ENCODE data around the gene TRMT2B.
"Not testable (repeated sequence)": the region's sequence is repeated elsewhere in the genome, so short reads cannot be mapped to it uniquely, and the experiment has no call there.

TRMT2B gene, protein sequence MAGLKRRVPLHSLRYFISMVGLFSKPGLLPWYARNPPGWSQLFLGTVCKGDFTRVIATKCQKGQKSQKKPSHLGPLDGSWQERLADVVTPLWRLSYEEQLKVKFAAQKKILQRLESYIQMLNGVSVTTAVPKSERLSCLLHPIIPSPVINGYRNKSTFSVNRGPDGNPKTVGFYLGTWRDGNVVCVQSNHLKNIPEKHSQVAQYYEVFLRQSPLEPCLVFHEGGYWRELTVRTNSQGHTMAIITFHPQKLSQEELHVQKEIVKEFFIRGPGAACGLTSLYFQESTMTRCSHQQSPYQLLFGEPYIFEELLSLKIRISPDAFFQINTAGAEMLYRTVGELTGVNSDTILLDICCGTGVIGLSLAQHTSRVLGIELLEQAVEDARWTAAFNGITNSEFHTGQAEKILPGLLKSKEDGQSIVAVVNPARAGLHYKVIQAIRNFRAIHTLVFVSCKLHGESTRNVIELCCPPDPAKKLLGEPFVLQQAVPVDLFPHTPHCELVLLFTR

DNA sequence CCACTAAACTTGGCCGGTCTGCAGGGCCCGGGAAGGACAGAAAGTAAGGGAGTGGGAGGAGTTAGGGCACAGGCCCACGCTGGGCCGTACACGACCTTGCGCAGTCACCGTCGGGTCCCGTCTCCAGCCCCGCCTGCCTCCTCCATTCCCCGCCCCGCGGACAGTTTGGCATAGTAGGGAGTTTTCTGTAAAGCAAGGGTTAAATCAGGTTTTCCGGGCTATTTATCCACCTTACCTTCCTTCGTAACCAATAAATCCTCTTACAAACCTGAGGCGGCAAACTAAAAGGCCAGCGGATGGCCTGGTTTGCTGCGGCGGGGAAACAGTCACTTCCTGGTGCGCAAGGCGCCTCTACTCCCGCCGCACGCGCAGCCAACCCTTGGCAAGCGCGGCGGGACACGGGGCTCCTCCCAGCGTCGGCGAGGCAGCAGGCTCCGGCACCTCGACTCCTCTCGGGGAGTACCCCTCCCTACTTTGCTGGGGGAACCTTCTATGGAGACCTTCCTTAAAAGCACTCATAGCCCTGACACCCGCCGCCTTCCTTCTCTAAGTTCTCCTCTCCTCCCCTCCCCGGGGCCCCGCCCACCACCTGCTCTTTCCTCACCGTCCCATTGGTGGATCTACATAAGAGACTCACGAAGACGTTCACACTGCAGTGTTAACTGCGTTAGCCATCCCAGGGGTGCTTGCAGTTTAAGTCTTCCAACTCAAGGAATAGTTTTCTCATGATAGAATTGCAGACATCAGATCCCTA, at the start of gene TRMT2B:
TSS of gene TRMT2B (minus strand) at position 563 of the 754 bp plus-strand sequence. CDS start 9,822 bp downstream, outside the sequence.
- DNase-seq, result peak; percentile 68

DNA sequence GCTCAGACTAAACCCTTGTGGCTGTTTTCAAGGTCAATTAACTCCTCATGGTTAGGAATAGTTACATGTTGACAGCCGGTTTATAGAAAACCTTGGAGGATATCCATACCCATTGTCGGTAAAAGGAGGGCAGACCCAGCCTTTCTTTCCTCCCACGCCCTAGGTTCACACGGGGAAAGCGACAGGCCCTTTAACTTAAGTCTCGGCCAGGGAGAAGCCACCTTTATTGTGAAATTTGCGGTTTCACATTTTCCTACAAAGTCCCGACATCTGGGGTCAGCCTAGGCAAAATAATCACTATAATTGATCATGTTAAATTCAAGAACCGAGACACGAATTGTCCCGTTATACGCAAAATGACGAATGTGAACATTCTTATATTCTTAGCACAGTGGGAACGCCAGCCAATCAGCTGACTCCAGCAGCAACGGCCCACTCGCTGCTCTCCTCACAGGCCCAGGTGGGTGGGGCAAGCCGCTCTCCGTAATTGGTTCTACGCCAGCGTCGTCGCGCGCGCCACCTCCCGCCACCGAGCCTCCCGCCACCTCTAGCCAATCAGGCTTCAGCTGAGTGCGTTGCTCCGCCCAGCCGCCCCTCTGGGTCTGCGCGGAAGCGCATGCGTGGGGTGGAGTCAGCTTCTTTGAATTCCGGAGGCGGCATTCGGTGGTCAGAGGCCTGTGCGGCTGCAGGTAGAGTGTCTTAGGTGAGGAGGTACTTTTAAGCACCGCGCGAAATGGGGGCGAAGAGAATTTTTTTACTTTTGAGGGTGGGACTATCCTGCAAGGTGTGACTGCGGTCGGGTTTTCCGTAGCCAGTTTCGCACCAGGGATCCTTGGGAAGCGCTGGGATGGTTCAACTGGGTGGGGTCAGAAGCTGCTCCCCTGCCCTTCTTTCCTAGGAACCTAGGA, 45.9 kb upstream of the TRMT2B start, which contains the start of gene CENPI:
TSS of gene CENPI (plus strand) at position 659 of the 908 bp plus-strand sequence. CDS start 2,867 bp downstream, outside the sequence.
- peak; percentile 94 for DNase-seq

DNA sequence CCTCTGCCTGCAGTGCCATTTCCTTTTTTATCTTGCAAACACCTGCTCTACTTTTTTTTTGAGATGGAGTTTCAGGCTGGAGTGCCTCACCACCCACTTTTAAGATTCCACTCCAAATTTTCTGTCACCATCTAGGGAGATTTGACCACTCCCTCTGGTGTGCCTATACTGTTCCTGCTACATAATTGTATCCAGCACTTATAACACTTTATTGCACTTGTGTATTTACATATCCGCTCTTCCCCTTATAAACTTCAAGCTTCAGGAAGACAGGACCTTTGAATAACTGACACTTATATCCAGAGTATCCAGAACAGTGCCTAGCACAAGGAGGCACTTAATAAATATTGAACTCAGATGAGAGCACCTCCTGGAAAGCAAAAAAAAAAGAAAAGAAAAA, 39.9 kb upstream of the TRMT2B start:
- no peak for DNase-seq

DNA sequence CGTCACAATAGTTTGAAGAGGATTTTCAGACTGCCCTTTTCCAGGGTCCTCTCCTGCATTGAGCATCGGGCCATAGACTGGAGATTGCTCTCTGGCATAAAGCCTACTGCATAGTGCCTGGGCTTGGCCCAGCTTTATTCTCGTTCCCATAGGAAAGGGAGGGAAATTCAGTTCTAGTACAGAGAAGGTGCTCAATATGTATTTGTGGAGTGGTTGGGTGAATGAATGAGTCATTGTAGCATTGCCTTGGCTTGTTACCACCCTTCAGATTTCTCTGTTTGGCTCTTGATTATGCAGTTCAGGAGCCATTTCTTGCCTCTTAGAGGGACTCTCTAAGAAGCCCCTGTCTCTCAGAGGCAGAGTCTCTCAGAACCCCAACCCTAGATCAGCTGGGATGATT, 29.3 kb upstream of the TRMT2B start:
- no peak for DNase-seq

DNA sequence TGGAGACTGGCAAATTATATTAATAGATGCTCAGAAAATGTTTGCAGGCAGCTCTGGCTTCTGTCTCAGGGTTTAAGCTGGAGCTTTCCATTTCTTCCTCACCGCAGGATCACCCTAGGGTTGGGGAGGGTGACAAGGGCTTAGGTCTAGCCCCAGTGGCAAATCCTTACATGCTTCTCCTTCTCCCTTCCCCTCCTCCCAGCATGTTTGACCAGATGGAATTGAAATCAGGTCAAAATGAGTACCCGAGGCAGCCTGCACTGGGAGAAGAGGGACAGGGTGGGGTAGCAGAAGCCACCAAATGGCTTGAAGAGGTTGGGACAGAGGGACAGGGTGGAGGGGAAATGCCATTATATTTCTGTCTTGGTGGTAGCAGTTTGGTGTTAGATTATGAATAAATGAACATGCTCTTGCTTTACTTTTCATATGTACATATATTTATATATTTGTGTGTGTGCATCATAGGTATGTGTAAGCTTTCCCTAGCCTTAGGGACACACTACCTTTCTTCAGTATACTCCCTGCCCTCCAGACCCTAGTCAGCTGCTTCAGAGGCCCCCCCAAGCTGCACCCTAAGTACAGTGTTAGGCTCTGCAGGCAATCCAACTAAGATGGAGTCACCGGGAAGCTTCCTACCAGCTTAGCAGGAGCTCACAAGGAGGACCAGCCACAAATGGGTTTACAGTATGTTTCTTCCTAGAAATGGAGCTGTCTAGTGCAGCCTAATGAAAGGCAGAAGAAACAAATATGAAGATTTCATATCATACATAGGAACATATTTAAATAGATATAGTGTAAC, 28.6 kb upstream of the TRMT2B start:
- DNase-seq, result no peak

DNA sequence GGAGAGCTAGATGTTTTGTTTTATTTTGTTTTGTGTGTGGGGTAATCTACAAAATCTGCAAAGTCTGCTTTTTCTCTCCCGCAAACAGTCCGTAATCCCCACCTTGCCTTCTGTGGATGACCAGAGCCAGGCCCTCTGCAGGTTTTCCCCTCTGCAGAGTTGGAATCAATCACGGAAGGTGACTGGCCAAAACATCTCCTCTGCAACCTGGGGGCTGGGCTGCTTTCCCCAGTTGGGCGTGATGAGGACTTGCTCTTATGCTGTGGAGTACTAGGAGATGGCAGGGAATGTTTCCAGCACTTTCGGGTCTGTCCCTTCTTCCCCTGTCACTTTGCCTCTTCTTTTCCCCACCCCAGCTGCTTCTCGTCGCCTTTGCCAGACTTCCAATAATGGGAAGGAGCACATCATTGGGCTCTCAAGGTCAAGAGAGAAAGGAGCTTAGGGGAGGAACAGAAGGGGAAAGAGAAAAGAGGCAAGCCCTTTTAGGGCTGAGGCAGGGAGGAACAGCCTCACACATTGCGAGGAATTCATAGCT, 27.9 kb upstream of the TRMT2B start:
- DNase-seq, result no peak

DNA sequence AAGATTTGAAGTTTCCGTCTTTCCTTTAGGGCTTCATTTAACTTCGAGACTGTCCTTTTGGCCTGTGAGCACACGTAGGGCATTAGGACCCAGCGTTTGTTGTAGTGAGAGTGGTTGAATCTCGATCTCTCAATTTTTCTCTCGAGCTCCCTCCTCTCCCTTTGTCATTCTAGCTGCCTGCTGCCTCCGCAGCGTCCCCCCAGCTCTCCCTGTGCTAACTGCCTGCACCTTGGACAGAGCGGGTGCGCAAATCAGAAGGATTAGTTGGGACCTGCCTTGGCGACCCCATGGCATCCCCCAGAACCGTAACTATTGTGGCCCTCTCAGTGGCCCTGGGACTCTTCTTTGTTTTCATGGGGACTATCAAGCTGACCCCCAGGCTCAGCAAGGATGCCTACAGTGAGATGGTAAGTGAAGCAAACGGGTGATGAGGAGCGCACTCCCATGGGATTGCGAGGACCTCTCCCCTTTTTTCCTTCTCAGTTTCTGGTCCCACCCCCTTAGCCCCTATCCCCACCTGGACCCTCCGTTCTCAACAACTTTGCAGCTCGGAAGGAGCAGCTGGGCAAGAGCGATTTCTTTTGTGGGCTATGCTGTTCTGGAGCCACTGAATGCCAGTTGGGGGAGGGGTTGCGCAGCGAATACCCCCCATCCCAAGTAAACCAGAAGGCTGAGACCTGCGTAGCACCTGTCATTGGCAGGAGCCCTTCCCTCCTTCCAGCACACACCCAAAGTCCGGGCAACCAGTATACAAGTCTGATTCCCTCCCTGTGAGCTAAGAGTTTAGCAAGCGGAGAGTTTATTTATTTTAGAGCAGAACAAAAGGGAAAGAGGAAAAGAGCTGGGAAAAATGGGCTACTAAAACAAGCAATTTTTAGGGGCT, 27.0 kb upstream of the TRMT2B start, which contains the start of gene TMEM35A:
TSS of gene TMEM35A (plus strand) at position 164 of the 883 bp plus-strand sequence. CDS start at position 288, 124 bp downstream.
- DNase-seq, result peak; percentile 33

DNA sequence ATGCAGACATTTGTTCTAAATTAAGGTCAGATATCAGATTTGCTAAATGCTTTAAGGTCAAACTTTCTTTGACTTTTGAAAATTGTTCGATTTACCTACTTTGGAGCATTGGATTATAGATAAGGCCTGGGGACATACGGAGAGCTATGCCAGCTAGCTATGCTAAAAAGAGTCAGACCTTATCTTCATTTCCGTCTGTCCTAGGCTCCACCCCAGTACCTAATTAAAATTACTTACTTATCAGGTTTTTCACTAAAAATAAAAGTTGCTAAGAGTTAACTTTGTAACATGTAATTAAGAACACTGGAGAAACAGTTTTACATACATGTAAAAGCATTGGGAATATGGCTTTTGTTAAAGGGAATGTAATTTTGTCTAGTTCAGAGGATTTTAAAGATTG, 19.7 kb upstream of the TRMT2B start:
- no peak for DNase-seq

DNA sequence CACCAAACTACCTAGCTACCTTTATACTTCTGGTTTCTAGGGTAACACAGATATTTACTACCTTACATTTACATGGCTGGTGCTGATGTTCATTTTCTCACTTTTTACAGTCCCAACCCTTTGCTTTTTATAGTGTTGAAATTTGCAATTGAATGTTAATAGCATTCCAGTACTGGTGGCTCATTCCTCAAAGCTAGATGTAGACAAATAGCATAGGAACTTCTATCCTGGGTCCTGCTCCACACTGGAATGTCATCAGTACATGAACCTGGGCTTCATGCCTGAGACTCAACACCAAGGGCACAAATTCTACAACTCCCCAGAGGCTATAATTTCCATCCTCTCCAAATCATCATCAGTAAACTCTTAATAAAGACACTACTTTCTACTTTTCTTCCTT, 10.3 kb upstream of the TRMT2B start:
- DNase-seq, result peak; percentile 83

DNA sequence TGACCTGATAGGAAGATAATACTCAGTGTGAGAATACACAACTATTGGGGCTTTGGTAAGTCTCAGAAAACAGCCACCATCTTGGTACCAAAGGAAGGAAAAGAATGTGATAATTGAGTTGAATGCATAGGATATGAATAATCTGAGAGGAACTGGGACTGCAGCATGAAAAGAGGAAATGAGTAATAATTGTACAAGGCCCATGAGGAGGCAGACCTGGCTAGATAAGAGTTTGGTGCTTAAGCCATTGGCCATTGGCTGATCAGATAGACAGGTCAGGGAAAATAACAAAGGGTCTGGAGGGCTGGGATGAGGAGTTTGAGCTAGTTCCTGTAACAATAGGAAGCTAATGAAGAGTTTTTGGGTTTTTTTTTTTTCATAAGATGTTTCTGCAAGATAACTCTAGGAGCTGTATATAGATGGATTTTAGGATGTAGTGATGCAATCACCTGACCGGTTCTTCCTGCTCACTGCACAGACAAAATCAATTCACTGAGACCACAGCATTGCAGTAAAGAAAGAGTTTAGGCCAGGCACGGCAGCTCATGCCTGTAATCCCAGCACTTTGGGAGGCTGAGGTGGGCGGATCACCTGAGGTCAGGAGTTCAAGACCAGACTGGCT, 5.3 kb upstream of the TRMT2B start:
- peak; percentile 81 for DNase-seq

DNA sequence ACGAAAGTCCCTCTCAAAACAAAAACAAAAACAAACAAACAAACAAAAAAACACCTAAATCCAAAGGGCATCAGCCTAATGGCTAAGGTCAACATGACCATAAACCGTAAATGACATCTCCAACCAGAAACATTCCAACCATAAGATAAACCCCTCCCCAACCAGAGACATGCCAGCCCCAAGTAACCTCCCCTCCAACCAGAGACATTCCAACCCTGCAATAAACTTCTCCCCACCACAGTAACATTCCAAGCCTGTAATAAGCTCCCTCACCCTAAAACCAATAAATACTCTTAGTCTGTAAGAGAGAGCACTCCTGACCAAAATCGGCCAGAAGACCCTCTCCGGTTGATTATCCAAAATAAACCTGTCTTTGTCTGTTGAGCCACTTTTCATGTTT, 4.6 kb upstream of the TRMT2B start:
- DNase-seq, result peak; percentile 52

DNA sequence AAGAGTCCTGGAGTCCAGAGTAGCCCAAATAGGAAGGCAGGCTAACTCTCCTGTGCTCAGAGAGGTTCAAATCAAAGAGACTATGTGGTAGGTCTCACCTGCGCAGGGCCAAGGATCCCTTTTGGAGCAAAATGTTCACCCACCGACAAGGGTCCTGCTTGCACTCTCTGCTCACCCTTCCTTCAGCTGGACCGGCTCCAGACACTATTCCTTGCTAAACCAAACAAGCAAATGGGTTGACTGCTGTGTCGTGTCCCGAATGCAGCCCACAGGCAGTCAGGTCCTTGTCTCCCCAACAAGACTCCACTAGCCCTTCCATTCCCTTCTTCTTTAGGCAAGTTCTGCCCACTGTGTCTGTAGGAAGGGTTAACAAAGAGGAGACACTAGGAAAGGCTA, 760 bp downstream of the TRMT2B start:
- no peak for DNase-seq

DNA sequence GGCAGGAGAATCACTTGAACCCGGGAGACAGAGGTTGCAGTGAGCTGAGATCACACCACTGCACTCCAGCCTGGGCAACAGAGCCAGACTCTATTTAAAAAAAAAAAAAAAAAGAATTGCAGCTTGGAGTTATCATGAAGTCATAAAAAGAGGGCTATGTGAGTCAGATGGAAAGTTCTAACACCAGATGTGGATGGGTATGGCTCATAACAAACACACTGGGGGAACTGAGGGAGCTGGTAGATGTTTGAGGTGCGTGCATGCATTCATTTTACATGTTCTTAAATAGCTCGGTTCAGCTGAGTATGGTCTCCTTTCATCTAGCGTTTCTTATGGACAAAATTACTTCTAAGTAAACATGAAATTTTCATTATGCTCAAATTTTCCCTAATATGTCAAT, 11.7 kb downstream of the TRMT2B start:
- no peak for DNase-seq

DNA sequence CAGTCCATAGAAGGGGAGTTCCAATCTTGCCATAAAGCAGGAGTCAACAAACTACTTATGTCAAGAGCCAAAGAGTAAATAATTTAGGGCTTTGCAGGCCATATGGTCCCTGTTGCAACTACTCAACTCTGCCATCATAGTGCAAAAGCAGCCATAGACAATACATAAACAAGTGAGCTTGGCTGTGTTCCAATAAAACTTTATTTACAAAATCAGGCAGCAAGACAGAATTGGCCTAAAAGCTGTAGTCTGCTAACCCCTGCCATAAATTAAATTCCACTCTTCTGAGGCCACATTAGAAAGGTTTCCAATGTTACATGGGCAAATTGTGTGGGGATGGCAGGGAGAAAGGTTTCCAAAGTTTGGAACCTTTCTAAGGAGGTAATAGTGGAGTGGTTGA, 14.7 kb downstream of the TRMT2B start:
- DNase-seq, result no peak

DNA sequence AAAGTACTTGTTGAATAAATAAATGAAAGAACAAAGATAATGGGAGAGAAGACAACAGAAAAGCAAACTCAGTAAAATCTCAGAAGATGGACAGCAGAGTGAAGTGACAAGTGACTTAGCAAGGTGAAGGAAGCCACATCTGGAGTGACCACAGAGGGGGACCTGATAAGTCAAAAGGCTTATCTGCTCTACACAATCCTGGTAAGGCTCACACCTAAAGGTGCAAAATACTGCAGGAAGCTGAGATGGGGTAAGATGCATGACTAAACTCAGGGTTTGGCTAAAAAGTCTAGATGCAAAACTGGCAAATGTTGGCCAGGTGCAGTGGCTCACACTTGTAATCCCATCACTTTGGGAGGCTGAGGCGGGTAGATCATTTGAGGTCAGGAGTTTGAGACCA, 22.2 kb downstream of the TRMT2B start:
- DNase-seq, result no peak

DNA sequence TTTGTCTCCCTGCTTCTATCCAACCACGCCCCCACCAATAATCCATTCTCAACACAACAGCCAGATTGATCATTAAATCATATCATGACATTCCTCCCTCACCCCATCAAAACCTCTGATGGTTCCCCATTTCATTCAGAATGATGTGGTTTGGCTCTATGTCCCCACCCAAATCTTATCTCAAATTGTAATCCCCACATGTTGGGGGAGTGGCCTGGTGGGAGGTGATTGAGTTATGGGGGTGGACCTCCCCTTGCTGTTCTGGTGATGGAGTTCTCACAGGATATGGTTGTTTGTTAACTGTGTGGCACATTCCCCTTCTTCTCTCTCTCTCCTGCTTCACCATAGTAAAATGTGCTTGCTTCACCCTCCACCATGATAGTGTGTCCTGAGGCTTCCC, 23.3 kb downstream of the TRMT2B start:
- no peak for DNase-seq

DNA sequence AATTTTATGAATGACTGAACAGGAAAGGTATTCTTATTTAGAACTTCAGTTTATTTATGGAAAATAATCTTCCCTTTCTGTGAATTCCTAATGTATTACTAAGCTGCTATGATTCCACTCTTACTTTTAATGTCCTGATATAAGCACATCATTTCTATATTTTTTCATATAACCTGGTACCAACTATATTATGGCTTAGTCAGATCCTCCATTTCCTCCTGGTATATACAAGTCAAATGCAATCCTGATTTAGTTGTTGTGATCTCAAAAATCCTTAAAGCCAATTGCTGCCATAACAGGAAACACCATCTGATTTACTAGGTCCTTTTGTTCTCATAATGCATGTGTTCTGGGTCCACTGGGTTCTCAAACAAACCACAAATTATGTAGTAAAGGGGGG, 26.8 kb downstream of the TRMT2B start:
- DNase-seq, result peak; percentile 33

DNA sequence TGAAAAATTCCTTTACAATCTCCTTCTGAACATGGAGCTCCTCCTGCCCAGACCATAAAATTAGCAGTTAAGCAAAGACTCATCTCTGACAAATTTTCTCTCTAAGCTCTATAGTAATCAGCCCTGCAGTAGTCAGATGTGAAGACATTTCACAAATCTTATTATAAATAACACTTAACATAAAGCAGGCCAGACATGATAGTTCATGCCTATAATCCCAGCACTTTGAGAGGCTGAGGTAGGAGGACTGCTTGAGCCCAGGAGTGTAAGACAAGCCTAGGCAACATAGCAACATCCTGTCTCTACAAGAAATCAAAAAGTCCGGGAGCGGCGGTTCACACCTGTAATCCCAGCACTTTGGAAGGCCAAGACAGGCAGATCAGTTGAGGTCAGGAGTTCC, 29.9 kb downstream of the TRMT2B start:
- no peak for DNase-seq

DNA sequence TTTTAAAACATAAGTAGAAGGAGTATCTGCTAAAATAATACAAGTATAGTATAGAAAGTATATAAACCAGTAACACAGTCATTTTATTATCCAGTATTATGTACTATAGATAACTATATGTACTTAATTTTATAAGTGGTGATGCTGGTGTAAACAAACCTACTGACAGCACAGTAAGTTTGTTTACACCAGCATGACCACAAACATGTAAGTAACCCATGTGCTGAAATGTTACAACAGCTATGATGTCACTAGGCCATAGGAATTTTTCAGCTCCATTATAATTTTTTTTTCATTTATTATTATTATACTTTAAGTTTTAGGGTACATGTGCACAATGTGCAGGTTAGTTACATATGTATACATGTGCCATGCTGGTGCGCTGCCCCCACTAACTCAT, 39.9 kb downstream of the TRMT2B start:
- DNase-seq, result not testable (repeated sequence)

DNA sequence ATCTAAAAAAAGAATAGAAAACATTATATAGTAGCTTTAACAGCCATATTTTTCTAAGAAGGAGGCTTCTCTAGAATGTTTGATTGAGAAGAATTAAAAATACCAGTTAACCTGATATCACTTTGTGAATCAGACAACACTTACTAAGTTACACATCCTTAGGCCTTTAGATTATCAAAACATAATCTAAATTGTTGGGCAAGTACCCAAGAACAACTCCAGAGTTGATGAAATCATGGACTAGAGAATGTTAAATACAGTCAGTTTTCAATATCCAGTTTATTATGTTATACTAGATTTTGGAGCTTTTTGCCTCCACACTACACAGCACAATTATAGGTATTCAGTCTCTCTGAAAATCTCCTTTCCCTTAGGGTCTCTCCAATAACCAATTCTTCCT, 42.8 kb downstream of the TRMT2B start:
- peak; percentile 36 for DNase-seq
